Measurements from ENCODE around the gene SPON1. TPM values are rescaled to one million over a fixed set of nuclear protein-coding genes. Genes with fewer than 3 reads are reported as not detected.

The SPON1 gene
- total RNA-seq, 1 experiment from 2014 or later = 0.10 TPM

DNA sequence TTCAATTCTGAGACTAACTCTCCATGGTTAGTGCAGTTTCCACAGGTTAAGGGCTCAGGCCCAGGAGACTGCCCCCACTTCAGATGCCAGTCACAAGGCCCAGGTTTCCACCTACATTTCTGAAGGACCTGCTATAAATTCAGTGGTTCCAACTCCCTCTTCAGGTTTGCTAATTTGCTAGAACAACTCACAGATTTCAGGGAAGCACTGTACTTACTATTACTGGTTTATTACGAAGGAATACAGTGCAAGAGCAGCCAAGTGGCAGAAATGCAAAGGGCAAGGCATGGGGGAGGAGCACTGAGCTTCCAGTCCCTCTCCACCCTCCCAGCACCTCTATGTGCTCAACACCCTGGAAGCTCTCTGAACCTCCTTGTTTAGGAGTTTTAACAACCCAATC is 39.3 kb upstream of the SPON1 start:
- ChIA-PET POLR2A (no interaction called here), CTCF (no interaction called here)
- Histone ChIP-seq H3K27me3 (ENCODE audit: control insufficient read depth, insufficient read depth, low read length) (peaks cover 8% of the 10 kb centered on the region; the same call in 1 of the 2 replicates), H3K9me3 (ENCODE audit: control insufficient read depth, insufficient read depth, low read depth, low read length) (no peaks in the 10 kb centered on the region), H3K4me1 (ENCODE audit: control insufficient read depth, insufficient read depth, low read length) (no peaks in the 10 kb centered on the region), H3K4me3 (ENCODE audit: low read depth in 2 of 2, low read length in 2 of 2) (no peak overlapping the region), H3K27ac (ENCODE audit: low read length) (no peak overlapping the region), H3K36me3 (ENCODE audit: control insufficient read depth, insufficient read depth, low read length) (no peaks in the 10 kb centered on the region; the same call in 1 of the 2 replicates)
- no TSS peak for BruUV-seq (replicated peaks)
- intact Hi-C loops (cut with micrococcal nuclease; ENCODE audit: unreplicated experiment) = no loop called here
- in situ Hi-C loops (cut with HindIII; ENCODE audit: low pct_unique_long_range_greater_than_20kb, low sequenced_read_pairs) = no loop called here
- ATAC-seq = no peak
- TF ChIP-seq, protein P1, sequence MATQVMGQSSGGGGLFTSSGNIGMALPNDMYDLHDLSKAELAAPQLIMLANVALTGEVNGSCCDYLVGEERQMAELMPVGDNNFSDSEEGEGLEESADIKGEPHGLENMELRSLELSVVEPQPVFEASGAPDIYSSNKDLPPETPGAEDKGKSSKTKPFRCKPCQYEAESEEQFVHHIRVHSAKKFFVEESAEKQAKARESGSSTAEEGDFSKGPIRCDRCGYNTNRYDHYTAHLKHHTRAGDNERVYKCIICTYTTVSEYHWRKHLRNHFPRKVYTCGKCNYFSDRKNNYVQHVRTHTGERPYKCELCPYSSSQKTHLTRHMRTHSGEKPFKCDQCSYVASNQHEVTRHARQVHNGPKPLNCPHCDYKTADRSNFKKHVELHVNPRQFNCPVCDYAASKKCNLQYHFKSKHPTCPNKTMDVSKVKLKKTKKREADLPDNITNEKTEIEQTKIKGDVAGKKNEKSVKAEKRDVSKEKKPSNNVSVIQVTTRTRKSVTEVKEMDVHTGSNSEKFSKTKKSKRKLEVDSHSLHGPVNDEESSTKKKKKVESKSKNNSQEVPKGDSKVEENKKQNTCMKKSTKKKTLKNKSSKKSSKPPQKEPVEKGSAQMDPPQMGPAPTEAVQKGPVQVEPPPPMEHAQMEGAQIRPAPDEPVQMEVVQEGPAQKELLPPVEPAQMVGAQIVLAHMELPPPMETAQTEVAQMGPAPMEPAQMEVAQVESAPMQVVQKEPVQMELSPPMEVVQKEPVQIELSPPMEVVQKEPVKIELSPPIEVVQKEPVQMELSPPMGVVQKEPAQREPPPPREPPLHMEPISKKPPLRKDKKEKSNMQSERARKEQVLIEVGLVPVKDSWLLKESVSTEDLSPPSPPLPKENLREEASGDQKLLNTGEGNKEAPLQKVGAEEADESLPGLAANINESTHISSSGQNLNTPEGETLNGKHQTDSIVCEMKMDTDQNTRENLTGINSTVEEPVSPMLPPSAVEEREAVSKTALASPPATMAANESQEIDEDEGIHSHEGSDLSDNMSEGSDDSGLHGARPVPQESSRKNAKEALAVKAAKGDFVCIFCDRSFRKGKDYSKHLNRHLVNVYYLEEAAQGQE (IDR thresholded peaks at IDR 0.05; ENCODE audit: insufficient read depth in 1 of 2, low read depth in 2 of 2, low read length in 1 of 2) = no peak
- no peak for TF ChIP-seq POLR2AphosphoS5 (IDR thresholded peaks at IDR 0.05; ENCODE audit: low read depth, low read length)
- TF ChIP-seq CTCF (IDR thresholded peaks at IDR 0.05) = no peak
- no peak for TF ChIP-seq TCF7L2 (IDR thresholded peaks at IDR 0.05; ENCODE audit: low read depth, low read length)
- no peak for TF ChIP-seq SIN3A (IDR thresholded peaks at IDR 0.05; ENCODE audit: borderline replicate concordance, insufficient read depth, low read depth, low read length)
- no peak for DNase-seq (ENCODE audit: low read depth, low spot score)

DNA sequence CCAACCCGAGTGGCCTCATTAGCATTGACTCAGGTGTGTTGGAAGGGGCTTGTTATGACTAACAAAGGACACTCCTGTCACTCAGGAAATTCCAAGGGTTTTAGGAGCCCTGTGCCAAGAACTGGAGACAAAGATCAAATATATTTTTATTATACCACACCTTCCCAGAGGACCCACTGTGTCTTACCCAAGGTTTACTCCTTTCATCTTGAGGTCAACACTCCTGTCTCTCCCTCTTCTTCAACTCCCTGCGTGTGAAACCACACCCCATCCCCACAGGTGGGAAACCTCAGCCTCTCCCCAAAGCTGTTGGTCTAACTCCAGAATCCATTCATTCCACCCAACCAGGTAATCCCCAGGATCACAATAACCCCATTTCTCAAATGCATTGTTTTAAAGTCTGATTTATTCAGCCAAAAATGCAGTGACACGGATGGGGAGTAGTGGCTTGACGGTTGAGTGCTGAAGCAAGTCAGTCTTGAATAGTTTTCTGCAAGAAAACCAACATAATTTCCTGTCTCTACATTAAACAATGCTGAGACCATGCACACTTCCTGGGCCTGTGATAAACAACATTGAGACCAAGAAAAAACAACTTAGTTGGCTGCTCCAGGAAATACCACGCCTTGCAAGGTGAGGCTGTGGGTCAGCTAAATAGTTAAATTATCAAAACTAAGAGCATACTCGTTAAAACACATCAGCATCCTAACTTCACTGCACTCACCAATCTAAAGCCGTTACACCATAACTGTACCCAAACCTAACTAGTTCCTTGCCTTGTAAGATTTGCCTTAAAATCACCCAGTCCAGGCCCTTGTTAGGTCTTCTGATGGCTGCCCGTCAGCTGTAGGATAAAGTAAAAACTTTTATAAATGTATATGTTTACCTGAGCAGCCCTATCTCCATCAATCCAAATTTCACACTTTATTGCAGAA is 38.5 kb upstream of the SPON1 start:
- no peaks in the 10 kb centered on the region for H3K4me1 ChIP-seq (ENCODE audit: control insufficient read depth, insufficient read depth, low read length)
- no TSS peak for BruUV-seq (replicated peaks)
- POLR2A ChIA-PET = no interaction called here
- CTCF ChIA-PET = no interaction called here
- DNase-seq (ENCODE audit: low read depth, low spot score) (no peak), ATAC-seq (no peak)
- TF ChIP-seq POLR2AphosphoS5 (IDR thresholded peaks at IDR 0.05; ENCODE audit: low read depth, low read length) (no peak), TCF7L2 (IDR thresholded peaks at IDR 0.05; ENCODE audit: low read depth, low read length) (no peak), CTCF (IDR thresholded peaks at IDR 0.05) (no peak), SIN3A (IDR thresholded peaks at IDR 0.05; ENCODE audit: borderline replicate concordance, insufficient read depth, low read depth, low read length) (no peak)
- TF ChIP-seq, protein P1 (IDR thresholded peaks at IDR 0.05; ENCODE audit: insufficient read depth in 1 of 2, low read depth in 2 of 2, low read length in 1 of 2) = no peak
- H3K9me3 ChIP-seq (ENCODE audit: control insufficient read depth, insufficient read depth, low read depth, low read length) = no peaks in the 10 kb centered on the region
- no peaks in the 10 kb centered on the region; the same call in 1 of the 2 replicates for H3K36me3 ChIP-seq (ENCODE audit: control insufficient read depth, insufficient read depth, low read length)
- intact Hi-C loops (cut with micrococcal nuclease; ENCODE audit: unreplicated experiment) = no loop called here
- H3K27ac ChIP-seq (ENCODE audit: low read length) = no peak overlapping the region
- H3K4me3 ChIP-seq (ENCODE audit: low read depth in 2 of 2, low read length in 2 of 2) = no peak overlapping the region
- in situ Hi-C loops (cut with HindIII; ENCODE audit: low pct_unique_long_range_greater_than_20kb, low sequenced_read_pairs) = no loop called here
- H3K27me3 ChIP-seq (ENCODE audit: control insufficient read depth, insufficient read depth, low read length) = peaks cover 6% of the 10 kb centered on the region; the same call in 1 of the 2 replicates
